HG02840 (cell line): Measurements from ENCODE around the gene CSTPP1.

Experiments used
- ATAC-seq: cut with Tn5 transposase; IDR thresholded peaks from one replicate; pipeline ENCODE4 v1.9.1; 2021; ENCODE audit warnings: mild to moderate bottlenecking, moderate library complexity, moderate number of reproducible peaks; ENCODE audit not compliant: unreplicated experiment, low FRiP score

CSTPP1 gene

GRCh38 chr11:47154616-47155570 lies 218.3 kb downstream of the CSTPP1 start:
- no peak for ATAC-seq

GRCh38 chr11:47155879-47156278 lies 219.3 kb downstream of the CSTPP1 start:
- no peak for ATAC-seq

- ATAC-seq: no peak
Measured at GRCh38 chr11:47156333-47156732, 219.8 kb downstream of the CSTPP1 start.

DNA sequence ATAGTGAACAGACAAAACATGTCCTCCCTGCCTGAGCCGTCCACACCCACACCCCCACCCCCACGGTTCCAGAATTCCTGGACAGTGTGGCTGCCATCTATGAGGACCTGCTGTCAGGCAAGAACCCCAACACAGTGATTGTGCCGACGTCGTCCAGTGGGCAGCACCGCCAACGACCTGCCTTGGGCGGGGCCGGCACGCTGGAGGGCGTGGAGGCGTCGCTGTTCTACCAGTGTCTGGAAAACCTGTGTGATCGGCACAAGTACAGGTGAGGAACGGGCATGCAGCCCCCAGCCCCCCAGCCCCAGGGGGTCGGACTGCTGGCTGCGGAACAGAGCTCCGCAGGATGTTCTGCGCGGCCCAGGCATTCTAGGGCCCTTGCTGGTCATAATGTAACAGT lies 220.4 kb downstream of the CSTPP1 start:
- no peak for ATAC-seq

DNA sequence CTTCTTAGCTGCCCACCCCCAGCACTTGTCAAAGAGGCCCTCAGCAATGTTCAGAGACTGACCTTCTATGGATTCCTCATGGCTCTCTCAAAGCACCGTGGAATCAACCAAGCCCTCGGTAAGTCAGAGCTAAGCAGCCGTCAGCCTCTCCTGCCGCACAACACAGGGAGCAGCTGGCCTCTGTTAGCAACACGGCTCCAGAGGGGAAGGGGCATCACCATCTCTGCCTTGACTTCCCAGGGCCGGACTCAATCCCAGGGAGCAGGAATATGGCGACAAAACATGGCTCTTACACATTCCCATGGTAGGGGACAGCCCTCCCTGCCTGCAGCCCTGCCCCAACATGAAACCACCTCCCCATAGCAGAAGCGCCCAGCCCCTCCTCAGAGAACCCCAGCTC lies 221.2 kb downstream of the CSTPP1 start:
- ATAC-seq: no peak

DNA sequence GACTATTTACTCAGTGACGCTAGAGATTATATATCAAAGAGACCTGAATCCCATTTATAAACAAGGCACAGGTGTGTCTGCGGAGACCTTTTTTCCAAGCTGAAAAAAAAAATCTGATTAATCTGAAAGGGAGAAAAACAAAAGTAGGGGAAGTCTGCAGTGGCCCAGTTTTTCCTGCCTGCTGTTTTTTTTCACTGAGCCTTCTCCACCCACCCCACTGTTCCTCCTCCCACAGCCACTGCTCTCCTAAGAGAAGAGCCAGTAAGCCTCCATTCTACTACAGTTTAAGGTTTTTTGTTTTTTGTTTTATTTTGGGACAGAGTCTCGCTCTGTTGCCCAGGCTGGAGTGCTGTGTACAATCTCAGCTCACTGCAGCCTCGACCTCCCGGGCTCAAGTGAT lies 221.7 kb downstream of the CSTPP1 start:
- ATAC-seq: no peak

DNA sequence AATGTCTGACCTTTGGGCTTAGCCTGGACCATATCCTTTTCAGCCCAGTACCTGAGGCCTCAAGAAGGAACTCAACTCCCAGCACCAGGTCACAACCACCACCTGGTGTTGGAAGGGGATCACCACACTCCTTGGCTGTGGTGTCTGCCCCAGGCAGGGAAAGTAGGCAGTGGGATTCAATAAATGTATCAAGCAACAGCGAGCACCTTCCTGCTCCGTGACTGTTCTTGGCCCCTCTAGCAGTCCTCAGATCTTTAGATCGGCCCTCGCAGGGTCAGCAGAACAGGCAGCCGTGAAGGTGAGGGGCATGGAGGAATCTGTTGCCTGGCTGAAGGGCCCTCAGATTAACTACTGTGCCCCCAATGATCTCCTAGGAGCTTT lies 224.2 kb downstream of the CSTPP1 start:
- ATAC-seq: no peak

DNA sequence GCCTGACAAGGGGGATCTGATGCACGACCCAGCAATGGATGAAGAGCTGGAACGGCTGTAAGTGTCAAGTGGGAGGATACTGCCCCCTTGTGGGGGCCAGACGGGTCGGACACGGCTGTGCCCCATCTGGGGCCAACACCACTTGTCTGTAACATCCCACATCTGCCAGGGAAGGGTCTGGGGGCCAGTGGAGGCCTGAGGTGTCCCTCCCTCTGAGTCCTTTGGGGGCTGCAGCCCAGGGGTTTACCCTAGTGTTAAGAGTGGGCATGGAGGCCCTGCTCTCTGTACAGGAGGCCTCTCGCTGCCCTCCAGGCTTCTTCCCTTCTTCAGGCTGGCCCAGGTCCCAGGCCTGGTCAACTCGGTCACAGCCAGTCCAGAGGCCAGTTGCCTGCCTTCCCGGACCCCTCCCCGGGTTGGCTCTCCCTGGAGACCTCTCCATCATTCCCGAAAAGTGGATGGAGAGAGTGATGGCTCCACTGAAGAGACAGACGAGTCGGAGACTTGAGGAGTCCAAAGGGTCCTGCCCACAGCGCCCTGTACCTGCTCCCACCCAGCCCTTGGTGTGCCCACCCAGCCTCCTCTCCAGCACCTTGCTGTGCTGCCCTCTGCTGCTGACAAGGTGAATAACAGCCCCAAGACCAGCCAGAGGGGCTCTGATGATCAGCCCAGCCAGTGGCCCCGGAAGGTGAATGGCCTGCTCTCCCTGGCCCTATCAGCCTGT lies 224.7 kb downstream of the CSTPP1 start:
- no peak for ATAC-seq

GRCh38 chr11:47161890-47162289 lies 225.3 kb downstream of the CSTPP1 start:
- no peak for ATAC-seq

DNA sequence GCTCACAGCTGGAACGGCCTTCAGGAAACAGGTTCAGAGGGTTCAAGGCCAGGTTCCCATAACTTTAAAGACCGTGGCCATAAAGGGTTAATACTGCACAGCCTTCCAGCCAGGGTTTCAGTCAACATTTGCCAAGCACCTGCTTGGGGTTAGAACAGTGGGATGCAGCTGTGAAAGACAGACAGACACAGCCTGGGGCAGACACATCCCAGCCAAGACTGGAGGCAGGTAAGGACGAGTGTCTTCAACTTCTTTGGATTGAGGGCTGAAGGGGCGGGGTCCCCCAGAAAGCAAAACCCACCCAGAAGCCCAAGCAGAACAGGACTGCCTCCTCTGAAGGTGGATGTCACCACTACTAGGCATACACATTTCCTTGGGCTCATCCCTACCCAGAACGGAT lies 225.9 kb downstream of the CSTPP1 start:
- no peak for ATAC-seq

GRCh38 chr11:47163193-47163592 lies 226.6 kb downstream of the CSTPP1 start:
- ATAC-seq: no peak

GRCh38 chr11:47163898-47164297 lies 227.3 kb downstream of the CSTPP1 start:
- no peak for ATAC-seq

GRCh38 chr11:47164321-47164720 lies 227.8 kb downstream of the CSTPP1 start:
- ATAC-seq: no peak

DNA sequence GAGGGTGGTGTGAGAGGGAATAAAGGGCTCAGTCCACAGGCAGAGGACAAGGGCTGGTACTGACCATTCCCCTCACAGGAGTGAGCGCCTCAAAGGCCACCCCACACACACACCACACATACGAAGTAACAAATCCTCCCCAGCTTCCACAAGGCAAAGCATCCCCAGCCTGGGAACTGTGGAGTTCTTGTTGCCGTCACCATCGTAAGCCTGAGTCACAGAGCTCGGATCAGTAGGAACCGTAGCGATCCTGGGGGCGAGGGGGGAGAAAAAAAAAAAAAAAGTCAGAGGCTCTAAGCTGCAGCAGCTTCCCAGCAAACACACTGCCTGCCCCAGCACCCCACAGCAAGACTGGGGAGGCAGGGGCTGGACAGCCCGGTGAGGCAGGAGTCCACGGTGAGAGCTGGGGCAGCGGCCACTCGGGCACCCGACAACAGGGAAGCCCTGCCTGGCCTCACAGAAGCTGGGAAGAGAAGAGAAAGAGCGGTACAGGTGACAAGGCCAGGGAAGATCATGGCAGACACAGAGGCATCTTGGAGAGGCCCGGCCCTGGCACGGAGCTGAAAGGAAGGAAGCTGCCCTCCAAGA lies 228.8 kb downstream of the CSTPP1 start:
- ATAC-seq: no peak

- ATAC-seq: no peak
Measured at GRCh38 chr11:47166368-47166767, 229.8 kb downstream of the CSTPP1 start.

GRCh38 chr11:47171061-47171838 lies 234.7 kb downstream of the CSTPP1 start:
- no peak for ATAC-seq

DNA sequence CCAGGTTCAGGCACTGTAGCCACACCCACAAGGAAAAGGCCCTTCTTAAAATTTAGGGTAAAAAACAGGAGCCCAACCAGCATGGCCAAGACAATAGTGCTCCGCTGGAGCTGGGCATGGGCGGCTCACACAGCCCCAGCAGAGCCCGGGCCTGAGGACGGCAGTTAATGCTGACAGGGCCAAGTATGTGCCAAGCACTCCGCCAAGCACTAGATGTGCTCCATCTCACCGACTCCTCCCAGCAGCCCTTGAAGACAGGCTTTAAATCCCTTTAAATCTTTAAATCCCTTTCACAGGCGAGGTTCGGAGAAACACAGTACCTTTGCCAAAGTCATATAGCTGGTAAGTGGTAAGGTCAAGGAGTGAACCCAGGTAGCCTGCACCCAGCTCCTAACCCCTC lies 235.3 kb downstream of the CSTPP1 start:
- no peak for ATAC-seq

- no peak for ATAC-seq
Measured at GRCh38 chr11:47172740-47173336, 236.3 kb downstream of the CSTPP1 start.

- ATAC-seq: no peak
Measured at GRCh38 chr11:47175746-47176327, 239.3 kb downstream of the CSTPP1 start.
